Large intestine (tissue), 3 donors: ENCODE measurements around the gene SH2B2. TPM values are rescaled to one million over a fixed set of nuclear protein-coding genes. Genes with fewer than 3 reads are reported as not detected.
"Not testable (repeated sequence)": the region's sequence is repeated elsewhere in the genome, so short reads cannot be mapped to it uniquely, and the experiment has no call there.

Source experiments
- DNase-seq, 2 donors: peaks; one replicate each; pipeline versions ENCODE4 v3.0.0 to v3.0.0-alpha.2; 2013
- H3K27ac ChIP-seq: one replicate; pipeline ENCODE4 v1.5.1; 2013; ENCODE audit warnings: low read length
- H3K27me3 ChIP-seq: 2 replicates; pipeline ENCODE4 v1.6.1; 2013; ENCODE audit warnings: low read length; ENCODE audit not compliant: control insufficient read depth, insufficient read depth
- H3K36me3 ChIP-seq: 2 replicates; pipeline ENCODE4 v1.6.1; 2013; ENCODE audit warnings: low read length; ENCODE audit not compliant: control insufficient read depth, insufficient read depth
- H3K4me1 ChIP-seq: one replicate; pipeline ENCODE4 v1.6.1; 2013; ENCODE audit warnings: low read length; ENCODE audit not compliant: control insufficient read depth, insufficient read depth
- H3K4me3 ChIP-seq: one replicate; pipeline ENCODE4 v1.5.1; 2013; ENCODE audit warnings: low read length
- H3K9me3 ChIP-seq: one replicate; pipeline ENCODE4 v1.6.1; 2013; ENCODE audit warnings: mild to moderate bottlenecking, low read depth, low read length, moderate library complexity; ENCODE audit not compliant: control insufficient read depth
- WGBS: methylation state at CpG from one replicate; pipeline ENCODE4 v1.1.5; 2013; ENCODE audit warnings: low lambda C conversion rate; ENCODE audit not compliant: insufficient coverage; 5-methylcytosine and 5-hydroxymethylcytosine counted together
- polyA plus RNA-seq: library from polyadenylated mRNA; unstranded; fragments of 120-200 nt; gene quantifications from one replicate; pipeline ENCODE4 v1.2.1, GENCODE V29; 2013

SH2B2 gene
- polyA plus RNA-seq, 1 donor, result 1.6 TPM

GRCh38 chr7:102321351-102322201 is 34.9 kb downstream of the SH2B2 start:
- Histone ChIP-seq H3K27ac (no peak overlapping the region), H3K27me3 (peaks cover 4% of the 10 kb centered on the region), H3K9me3 (no peaks in the 10 kb centered on the region), H3K4me3 (no peak overlapping the region), H3K4me1 (no peaks in the 10 kb centered on the region), H3K36me3 (no peaks in the 10 kb centered on the region)
- WGBS, result 83% methylated on average over 1 of the region's 73 CpGs
- DNase-seq, result peak in 1 of 2 donors; percentile 25

- Histone ChIP-seq H3K27me3 (peaks cover 4% of the 10 kb centered on the region), H3K27ac (no peak overlapping the region), H3K4me1 (no peaks in the 10 kb centered on the region), H3K9me3 (no peaks in the 10 kb centered on the region), H3K4me3 (no peak overlapping the region), H3K36me3 (no peaks in the 10 kb centered on the region)
- DNase-seq, result no peak
- WGBS, result no CpG with 5 or more reads among the region's 8 CpGs
Observed at GRCh38 chr7:102322202-102322715, 35.6 kb downstream of the SH2B2 start.

- DNase-seq, result no peak
Observed at GRCh38 chr7:102323914-102324195, 37.2 kb downstream of the SH2B2 start.

GRCh38 chr7:102325106-102325505 is 38.4 kb downstream of the SH2B2 start:
- not testable (repeated sequence) for H3K36me3 ChIP-seq

More at GRCh38 chr7:102323914-102324195, 37.2 kb downstream of the SH2B2 start:
- Histone ChIP-seq H3K4me1 (no peaks in the 10 kb centered on the region), H3K36me3 (no peaks in the 10 kb centered on the region), H3K9me3 (no peaks in the 10 kb centered on the region), H3K4me3 (no peak overlapping the region), H3K27ac (no peak overlapping the region), H3K27me3 (peaks cover 4% of the 10 kb centered on the region)
- WGBS, result no CpG with 5 or more reads among the region's 5 CpGs

GRCh38 chr7:102326157-102326889 is 39.7 kb downstream of the SH2B2 start:
- Histone ChIP-seq H3K9me3 (no peaks in the 10 kb centered on the region), H3K4me3 (no peak overlapping the region), H3K36me3 (no peaks in the 10 kb centered on the region), H3K27ac (no peak overlapping the region), H3K4me1 (no peaks in the 10 kb centered on the region), H3K27me3 (peaks cover 4% of the 10 kb centered on the region)
- WGBS, result no CpG with 5 or more reads among the region's 11 CpGs
- DNase-seq, result no peak

More at GRCh38 chr7:102325106-102325505, 38.4 kb downstream of the SH2B2 start:
- WGBS, result no CpG with 5 or more reads among the region's 11 CpGs
- H3K27me3 ChIP-seq, H3K4me1 ChIP-seq, H3K27ac ChIP-seq, H3K4me3 ChIP-seq, DNase-seq, H3K9me3 ChIP-seq: not testable (repeated sequence)

- DNase-seq, H3K4me1 ChIP-seq, H3K9me3 ChIP-seq, H3K27ac ChIP-seq, H3K27me3 ChIP-seq, H3K4me3 ChIP-seq, H3K36me3 ChIP-seq: not testable (repeated sequence)
- WGBS, result 80% methylated on average over 1 of the region's 6 CpGs
Observed at GRCh38 chr7:102327183-102327582, 40.5 kb downstream of the SH2B2 start.

GRCh38 chr7:102328863-102329262 is 42.2 kb downstream of the SH2B2 start:
- H3K27ac ChIP-seq, H3K4me1 ChIP-seq, H3K27me3 ChIP-seq, DNase-seq, H3K9me3 ChIP-seq, H3K36me3 ChIP-seq, H3K4me3 ChIP-seq: not testable (repeated sequence)
- WGBS, result no CpG with 5 or more reads among the region's 5 CpGs

GRCh38 chr7:102329366-102329765 is 42.7 kb downstream of the SH2B2 start:
- H3K27ac ChIP-seq, H3K9me3 ChIP-seq, DNase-seq, H3K27me3 ChIP-seq, H3K4me3 ChIP-seq, H3K4me1 ChIP-seq, H3K36me3 ChIP-seq: not testable (repeated sequence)
- 81% methylated on average over 3 of the region's 9 CpGs for WGBS

- H3K4me3 ChIP-seq, H3K9me3 ChIP-seq, DNase-seq, H3K36me3 ChIP-seq, H3K4me1 ChIP-seq, H3K27me3 ChIP-seq, H3K27ac ChIP-seq: not testable (repeated sequence)
- 100% methylated on average over 1 of the region's 8 CpGs for WGBS
Observed at GRCh38 chr7:102330666-102331460, 44.2 kb downstream of the SH2B2 start.

GRCh38 chr7:102335574-102335973 is 48.9 kb downstream of the SH2B2 start:
- not testable (repeated sequence) for H3K4me1 ChIP-seq, H3K4me3 ChIP-seq, DNase-seq, H3K9me3 ChIP-seq, H3K27me3 ChIP-seq, H3K36me3 ChIP-seq, H3K27ac ChIP-seq
- WGBS, result 92% methylated on average over 2 of the region's 7 CpGs
